ENCODE data around the gene EPHB1.
A peak's percentile ranks its signal among the peaks of the same experiment; 100 is the strongest.

Gene EPHB1

DNA sequence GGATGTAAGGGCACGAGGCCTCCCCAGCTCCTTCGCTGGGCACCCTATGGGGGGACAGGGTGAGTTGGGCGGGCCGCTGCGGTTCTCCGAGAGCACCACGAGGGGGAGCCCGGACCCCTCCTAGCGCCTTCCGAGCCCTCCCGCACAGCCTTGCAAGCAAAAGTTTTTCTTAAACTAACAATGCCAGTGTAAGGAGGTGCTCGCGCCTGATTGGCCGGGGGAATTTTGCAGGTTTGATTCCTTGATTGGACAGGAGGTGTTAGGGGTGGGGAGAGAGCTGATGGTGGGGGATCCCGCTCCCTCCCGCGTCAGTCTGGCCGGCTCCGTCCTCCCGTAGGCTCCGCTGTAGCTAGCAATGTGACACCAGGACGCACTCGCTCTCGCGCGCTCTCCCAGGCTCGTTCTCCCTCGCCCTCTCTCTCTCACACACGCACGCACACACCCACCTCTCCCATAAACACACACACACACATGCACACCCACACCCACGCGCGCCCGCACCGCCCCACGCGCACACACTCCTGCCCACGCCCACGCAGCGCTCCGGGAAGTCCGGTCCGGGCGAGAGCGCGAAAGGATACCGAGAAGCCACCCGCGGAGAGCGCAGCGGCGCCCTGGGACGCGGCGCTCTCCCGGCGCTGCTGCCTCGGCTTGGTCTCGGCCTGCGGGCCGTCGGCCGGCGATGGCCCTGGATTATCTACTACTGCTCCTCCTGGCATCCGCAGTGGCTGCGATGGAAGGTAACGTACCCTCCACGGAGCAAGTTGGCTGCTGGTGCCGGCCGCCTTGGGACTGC is at the start of gene EPHB1:
TSS of gene EPHB1 (plus strand) at position 311 of the 796 bp plus-strand sequence.
- DNase-seq (ENCODE audit: low spot score) = peak; percentile 94

DNA sequence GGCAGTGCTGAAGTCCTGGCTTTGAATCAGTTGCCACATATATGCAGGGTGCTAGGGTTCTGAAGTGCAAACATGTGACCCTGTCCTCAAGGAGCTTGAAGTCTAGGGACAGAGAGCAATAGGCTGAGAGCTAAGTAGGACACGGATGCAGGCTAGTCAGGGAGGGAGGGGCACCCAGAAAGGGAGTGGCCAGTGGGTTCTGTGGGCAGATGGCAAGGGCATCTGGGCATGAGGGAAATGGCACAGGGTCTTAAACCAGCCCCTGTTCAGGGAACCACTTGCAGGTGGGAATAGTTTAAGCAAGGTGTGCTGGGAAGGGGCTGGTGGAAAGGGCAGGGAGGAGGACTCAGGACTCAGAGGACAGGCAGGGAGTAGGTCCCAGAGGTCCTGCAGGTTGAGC is 46.4 kb upstream of the EPHB1 start:
- DNase-seq (ENCODE audit: low spot score) = no peak

DNA sequence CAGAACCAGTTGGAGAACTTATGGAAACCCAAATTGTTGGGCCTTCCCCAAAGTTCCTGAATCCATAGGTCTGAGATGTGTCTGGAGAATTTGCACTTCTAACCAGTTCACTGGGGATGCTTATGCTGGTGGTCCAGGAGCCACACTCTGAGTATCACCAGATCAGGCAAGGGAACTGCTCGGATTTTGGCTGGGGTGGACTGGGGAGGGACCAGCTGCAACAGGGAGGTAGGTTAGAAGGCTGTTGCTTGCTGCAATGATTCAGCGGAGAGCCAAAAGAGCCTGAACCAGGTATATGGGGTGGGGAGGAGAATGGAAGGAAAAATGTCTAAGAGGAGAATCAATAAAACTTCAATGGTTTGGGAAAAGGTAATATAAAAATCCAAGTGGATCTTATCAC is 45.9 kb upstream of the EPHB1 start:
- DNase-seq (ENCODE audit: low spot score) = no peak

DNA sequence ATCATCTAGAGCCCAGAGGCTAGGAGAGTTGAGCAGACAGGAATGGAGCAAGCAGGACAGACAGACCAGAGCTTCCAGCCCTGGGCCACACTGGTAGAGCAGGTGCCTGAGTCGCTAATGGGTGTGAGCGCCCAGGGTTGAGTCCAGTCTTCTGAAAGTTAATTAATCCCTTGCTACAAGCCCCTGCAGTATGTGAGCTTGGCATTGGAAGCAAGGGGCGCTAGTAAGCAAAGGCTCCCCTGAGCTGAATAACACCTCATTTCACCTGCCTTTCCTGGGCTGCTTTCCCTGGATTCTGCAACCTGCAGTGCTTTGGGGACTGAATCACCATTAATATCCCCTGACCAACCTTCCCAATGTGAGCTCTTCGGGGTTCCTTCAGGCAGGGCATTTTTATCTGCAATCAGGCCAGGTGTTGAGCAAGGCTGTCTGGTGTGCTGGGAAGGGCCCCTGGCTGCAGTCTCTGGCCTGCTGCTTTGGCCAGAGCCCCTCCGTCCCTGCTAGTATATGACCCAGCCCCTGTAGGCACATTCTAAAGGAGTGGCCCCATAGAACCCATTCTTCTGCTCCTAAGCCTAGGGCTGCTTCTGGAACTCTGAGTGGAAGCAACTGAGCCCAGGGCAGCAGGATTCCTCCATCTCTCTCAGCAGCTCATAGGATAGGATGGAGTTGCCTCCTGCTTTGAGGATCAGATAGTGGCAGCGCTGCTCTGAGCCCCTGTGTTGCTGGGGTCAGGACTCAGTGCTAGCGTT is 45.1 kb upstream of the EPHB1 start:
- no peak for DNase-seq (ENCODE audit: low spot score)

DNA sequence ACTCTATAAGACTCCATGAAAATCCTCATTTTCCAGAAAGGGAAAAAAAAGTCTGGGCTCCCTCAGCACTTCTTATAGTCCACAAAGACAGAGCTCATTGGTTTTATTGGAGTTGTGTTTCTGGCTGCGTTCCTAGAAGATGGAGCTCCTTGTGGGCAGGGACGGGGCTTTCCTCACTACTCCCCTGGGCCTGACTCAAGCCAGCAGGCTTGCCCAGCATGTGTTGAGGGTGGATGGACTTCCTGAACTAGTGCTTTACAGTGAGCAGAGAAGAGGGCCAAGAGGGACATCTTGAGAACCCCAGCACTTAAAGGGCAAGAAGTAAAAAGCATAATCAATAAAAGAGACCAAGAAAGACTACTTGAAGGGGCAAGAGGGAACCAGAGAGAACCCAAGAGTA is 43.2 kb upstream of the EPHB1 start:
- DNase-seq (ENCODE audit: low spot score) = no peak

DNA sequence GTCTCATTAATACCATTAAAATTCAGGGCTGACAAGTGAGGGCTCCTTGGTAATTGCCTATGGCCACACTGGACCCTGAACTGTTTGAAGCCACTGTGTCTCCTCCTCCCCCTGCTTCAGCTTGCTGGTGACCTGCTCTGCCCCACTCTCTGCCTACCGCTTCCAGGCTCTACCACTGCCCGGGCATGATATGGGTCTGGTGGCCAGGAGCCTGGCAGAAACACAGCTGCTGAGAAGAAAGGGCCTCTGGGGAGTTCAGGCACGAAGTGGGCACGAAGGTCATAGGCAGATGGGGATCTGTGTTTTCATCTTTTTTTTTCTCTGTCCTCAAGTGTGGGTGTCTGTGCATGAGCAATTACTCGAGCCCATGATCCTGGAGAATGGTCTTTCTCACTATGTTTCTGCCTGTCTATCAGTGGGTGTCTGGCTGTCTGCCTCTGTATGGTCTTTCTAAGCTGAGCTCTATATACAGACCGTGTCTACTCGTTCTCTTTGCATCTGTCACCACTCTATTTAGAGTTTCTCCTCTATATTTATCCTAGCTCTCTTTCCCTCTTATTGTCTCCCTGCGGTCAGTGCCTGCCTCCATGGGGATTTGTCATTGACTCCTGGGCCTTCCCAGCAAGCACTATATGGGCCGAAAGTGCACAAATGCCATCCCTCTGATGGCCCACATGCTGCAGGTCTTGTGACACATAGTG is 42.1 kb upstream of the EPHB1 start:
- DNase-seq (ENCODE audit: low spot score) = no peak

DNA sequence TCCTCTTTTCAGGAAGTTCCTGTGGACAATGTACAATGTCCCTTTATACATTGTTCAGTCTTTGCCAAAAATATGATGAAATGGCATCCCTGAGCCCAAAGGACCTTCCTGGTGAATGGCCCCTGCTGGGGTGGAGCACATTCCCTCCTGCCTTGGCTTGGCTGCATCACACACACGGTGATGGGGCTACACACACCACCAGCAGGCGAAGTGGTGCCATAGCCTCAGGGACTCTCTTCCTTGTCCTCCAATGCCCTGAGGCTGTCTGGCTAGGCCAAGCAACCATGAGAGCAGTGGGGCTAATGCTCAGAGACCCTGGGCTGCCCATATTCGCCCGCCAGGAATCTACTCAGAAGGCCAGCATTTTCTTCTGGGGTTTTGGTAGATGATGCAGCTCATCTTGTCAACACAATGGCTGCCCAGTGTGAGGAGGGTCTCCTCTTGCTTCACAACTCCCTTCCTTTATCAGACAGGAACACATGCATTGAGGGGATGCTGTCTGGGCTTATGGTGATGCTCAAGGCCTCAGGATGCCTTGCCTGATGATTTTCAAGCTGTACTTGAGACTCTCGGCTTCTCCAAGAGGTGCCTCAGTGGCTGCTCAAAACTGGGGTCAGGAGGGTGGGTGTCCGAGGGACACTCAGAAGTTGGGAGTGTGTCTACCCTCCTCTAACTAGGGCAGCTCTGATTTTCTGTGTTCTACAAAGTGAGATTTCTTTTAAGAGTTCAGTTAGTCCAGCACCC is 40.9 kb upstream of the EPHB1 start:
- no peak for DNase-seq (ENCODE audit: low spot score)

DNA sequence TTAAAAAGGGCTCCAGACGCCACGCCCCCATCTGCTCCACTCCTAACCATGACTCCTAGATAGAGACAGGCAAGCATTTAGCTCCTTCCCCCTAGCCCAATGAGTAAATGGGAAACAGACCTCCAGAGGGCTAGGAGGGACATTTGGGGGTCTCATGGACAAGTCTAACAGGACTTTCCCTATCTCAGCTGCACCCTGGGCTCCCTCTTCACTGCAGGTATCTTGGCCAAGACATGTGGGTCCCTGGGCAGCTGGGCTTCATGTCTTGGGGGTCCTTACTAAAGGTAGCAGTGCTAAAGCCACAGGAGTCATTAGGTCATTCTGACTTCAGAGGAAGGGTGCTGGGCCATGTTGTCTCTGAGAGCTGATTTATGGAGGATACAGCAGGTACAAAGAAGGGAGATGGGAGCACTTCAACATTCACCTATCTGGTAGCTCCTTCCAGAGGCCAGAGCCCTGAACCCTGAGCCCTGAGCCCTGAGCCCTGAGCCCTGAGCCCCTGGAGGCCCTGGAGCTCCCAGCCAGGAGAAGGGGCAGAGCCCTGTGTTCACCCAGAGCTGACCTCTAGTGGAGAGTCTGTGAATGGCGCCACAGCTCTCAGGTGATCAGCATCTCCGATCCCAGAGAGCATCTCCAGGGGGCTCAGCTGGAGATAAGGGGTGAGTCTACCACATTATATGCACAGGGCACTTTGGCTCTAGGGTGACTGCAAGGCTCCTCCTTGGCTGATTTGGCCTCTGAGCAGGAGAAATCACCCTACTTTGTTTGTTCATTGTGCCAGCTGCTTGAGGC is 40.1 kb upstream of the EPHB1 start:
- no peak for DNase-seq (ENCODE audit: low spot score)

DNA sequence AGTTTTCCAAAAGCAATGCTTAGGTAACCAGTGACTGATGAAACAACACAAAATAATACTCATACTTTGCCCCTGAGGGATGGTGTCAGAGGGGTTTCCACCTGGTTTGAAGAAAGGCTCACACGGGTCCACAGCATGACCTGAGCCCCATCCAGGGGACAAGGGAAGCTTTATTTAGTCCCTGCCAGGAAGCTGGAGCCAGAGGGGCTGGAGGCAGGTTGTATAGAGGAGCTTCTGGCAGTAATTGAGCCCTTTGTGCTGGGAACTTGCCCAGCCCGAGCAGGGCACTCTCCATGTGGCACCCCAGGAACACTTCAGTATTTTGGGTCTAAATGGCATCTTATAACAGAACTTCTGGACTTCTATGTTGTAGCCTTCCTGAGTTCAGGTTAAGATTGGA is 39.2 kb upstream of the EPHB1 start:
- DNase-seq (ENCODE audit: low spot score) = no peak

DNA sequence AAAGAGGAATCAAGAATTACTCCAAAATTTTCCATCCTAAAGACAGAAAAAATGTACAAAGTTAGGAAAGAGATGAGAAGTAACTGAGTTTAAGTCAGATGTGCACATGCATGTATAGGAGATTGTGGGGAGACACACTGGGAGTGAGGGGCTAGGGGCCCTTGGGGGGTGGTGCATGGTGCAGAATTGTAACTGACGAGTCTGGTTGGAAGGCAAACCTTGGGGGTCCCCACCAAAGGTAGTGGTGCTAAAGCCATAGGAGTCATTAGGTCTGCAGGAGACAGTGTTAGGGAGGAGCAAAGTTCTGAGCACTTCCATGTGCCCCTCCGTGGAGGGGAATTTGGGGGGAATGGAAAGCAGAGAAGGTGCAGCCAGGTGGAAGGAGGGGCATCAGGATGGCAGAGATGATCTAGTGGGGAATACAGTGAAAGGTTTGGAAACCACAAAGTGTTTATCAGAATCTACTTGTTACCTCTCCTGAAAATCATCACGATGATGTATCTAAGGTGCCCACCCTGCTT is 37.5 kb upstream of the EPHB1 start:
- DNase-seq (ENCODE audit: low spot score) = no peak

DNA sequence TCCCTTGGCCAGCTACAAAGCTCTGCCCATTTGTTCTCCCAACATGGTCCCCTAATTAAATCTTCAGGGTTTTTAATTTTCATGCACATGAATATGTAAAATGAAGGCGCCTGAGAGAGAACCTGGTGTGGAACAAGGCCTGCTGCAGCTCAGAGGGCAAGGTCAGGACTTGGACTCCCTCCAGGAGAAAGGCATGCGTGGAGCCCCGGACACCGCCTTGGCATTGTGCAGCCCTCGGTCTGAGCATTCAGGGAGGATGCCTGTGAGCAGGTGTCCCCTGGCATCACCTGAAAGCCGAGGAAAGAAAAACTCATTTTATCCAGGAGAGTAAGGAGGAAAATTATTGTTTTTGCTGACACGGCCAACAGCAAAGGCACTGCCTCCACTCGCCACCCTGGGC is 33.8 kb upstream of the EPHB1 start:
- no peak for DNase-seq (ENCODE audit: low spot score)

DNA sequence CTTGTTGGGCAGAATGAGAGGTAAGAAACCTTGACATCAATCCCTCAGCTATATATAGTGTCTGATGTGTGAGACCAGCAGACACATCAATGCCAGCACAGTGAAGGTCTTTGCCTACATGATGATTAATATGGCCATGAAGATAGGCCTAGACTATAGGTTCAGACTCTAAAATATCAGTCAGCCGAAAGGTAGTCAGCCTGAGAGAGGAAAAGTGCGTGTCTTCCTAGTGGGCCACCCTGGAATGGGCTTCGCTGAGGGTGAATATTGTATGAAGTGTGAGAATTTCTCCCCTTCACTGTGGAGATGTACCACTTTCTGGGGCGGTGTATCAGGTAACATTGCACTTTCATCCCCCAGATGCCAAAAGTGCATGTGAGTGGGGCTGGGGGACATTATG is 33.0 kb upstream of the EPHB1 start:
- DNase-seq (ENCODE audit: low spot score) = no peak

DNA sequence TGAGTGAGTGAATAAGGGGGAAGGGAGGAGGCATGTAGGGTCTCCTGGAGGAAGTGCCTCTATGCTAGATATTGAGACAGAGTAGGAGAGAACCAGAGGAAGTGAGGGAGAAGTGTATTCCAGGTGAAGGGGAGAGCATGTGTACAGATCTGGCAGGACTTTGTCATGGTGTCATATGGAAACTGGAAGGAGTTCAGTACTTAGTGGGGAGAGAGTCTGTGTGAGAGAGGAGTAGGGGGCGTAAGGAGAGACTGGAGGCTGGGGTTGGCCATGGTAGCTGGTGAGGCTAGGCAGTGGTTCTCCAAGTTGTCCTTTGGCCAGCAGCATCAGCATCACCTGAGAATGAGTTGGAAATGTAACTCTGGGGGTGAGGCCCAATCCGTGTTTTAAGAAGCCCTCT is 29.6 kb upstream of the EPHB1 start:
- DNase-seq (ENCODE audit: low spot score) = no peak

DNA sequence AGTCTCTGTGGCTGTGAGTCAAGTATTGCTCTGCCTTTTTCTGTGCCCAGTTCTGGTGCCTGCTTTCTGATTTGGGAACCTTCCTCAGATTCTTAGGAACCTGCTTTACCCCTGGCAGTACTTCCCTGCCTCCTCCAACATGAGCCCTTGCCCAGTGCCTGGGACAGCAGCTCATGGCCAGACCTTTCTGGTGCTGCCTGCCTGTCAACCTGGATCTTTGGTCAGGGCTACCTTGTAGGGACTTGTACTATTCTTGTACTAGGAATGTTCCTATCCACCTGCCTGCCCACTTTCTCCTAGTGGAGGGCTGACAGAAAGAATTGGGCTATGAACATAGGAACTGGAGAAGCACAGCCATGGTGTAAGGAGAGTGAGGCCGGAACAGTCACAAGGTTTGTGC is 28.8 kb upstream of the EPHB1 start:
- DNase-seq (ENCODE audit: low spot score) = no peak

DNA sequence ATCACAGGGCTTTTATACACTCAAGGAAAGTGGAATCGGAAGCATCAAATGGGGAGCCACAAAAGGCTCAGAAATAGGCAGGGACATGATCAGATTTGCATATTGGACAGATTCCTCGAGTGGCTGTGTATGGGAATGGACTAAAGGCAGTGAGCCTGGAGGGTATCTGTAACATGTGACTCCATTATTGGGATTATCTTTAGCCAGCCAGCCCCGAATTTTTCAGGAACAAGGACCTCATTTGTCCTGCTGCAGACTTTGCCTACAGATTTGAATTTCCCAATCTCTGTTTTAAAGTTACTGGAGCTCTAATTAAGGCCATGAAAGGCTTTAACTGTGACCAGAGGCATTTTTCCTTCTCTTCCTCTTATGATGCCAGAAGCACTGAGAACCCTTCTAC is 26.9 kb upstream of the EPHB1 start:
- DNase-seq (ENCODE audit: low spot score) = no peak

DNA sequence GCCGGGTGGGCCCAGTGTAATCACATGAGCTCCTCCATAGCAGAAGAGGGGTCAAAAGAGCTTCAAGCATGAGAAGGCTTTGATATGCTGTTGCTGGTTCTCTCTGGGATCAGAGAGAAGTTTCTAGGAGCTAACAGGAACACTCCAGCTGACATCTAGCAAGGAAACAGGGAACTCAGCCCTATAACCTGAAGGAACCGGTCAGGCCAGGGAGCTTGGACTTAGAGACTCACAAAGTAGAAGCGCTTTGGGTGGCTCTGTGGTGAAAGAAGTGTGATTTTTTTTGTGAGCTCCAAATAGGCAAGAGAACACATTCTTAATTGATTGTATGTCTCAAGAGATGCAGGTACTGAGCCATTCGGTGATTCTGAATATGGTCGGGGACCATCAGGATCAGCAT is 26.2 kb upstream of the EPHB1 start:
- no peak for DNase-seq (ENCODE audit: low spot score)

DNA sequence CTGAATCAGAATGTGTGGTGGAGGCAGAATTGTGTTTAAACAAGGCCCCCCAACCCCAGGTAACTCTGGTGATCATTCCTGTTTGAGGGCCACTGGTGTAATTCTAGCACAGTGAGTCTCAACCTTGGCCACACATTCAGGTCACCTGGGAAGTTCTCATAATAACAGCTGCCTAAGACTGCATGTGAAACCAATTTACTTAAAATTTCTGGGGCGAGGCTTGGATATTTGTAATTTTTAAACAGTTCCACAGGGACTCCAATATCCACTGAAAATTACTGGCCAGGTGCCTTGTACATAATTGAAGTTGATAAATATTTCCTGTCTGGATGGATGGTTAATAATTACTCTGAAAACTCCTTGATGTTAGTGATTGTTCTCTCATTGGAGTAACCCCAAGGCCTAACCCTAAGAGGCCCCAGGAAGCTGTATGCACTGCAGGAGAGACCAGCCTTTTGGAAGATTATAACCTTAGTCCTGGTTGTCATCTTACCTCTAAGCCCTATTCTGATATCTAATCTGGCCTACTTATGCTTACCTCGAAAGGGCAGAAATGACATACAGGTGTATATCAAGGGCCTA is 25.7 kb upstream of the EPHB1 start:
- DNase-seq (ENCODE audit: low spot score) = no peak

DNA sequence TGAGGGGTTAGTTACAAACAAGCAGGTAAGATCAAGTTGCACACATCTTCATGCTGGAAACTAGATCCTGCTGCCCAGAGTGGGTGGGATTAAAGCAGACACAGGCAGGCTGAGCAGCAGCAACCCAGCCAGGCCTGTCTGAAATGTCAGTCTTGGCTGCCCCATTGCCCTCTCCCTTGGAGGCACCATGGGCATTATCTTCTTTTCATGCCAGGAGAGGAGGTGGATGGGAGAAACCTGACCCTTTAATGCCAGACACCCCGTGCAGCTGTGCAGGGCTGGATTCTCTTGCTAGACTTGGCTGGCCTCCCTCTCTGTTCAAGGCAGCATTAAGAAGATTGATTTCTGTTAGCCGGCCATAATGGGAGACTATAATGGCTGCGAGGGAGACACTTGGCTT is 23.0 kb upstream of the EPHB1 start:
- no peak for DNase-seq (ENCODE audit: low spot score)

DNA sequence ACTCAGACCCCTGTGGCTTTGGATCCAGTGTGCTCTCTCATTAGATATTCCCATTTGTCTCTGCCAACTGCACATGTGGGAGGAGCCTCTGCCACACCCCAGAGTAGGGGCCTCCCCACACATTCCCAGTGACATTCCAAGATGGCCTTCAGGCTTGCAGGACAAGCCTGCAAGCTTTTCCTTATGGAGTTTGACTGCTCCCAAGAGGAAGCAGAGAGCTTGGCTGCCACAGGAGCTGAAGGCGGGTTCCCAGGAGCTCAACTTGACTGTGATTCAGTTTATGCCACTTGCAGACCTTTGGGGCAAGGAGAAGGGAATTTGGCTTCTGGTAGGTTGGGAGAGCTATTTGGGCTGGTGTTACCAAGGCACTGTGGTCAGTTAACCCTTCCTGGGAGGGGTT is 22.5 kb upstream of the EPHB1 start:
- no peak for DNase-seq (ENCODE audit: low spot score)

DNA sequence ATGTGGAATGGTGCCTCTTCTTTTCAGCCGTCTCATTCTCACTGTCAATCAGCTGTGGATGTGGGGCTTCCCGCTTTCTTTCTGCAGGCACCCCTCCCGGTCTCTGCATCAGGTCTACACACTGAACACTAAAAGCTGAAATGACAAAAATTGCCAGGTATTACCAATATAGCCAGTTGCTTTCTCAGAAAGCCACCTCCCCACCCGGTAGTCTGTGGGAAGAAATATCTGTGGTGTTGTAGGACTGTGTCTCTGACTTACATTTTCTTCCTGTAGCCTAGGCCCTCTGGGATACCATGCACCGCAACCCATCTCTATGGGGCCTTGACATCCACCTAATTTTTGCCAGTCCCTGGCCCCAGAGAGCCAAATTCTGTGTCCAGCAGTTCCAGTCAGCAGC is 19.2 kb upstream of the EPHB1 start:
- no peak for DNase-seq (ENCODE audit: low spot score)

DNA sequence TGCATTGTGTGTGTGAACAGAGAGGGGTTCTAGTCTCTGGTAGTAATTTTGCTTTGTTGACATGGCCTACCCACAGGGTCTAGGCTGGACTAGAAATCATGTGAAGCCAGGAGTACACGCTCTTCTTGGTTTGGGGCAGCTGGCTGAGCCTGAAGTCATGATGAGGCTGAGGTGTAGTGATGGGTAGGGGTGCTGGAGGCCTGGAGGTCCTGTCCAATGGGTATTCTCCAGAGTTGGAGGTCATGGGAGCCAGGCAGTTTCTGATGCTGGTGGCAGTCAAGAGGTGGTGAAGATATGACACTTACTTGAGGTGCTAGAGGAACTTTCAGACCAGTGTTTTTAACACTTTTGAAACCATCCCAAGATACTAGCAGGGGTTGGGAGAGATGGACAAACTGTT is 18.5 kb upstream of the EPHB1 start:
- no peak for DNase-seq (ENCODE audit: low spot score)

All from Ammon's horn (tissue), 1 donor.